GM12878 (cell line): Measurements from ENCODE around the gene CPLX1.

ENCODE experiments used
- ATF3 ChIP-seq: IDR thresholded peaks from 2 replicates; pipeline ENCODE4 v1.6.1; 2011; ENCODE audit warnings: low read depth, mild to moderate bottlenecking, low read length, moderate library complexity, borderline replicate concordance; ENCODE audit errors: extremely low read depth
- BCL3 ChIP-seq: IDR thresholded peaks from 2 replicates; pipeline ENCODE4 v1.6.1; 2011; ENCODE audit warnings: borderline replicate concordance, low read depth, mild to moderate bottlenecking, moderate library complexity, low read length; ENCODE audit not compliant: insufficient read depth, poor library complexity, severe bottlenecking
- CEBPB ChIP-seq, 2 experiments: fragments of 150-350 bp in 1 of 2; IDR thresholded peaks; 2 replicates each; pipeline ENCODE4 v1.6.1; 2012 to 2014; ENCODE audit warnings: low read depth in 2 of 2, low read length in 2 of 2, borderline replicate concordance in 1 of 2, inconsistent platforms in 1 of 2
- CTCF ChIP-seq, 3 experiments: IDR thresholded peaks in 2 of 3; conservative IDR thresholded peaks in 1 of 3; 2 replicates each; pipeline ENCODE4 v1.5.1; 2011; ENCODE audit warnings: low read depth in 3 of 3, low read length in 3 of 3, mild to moderate bottlenecking in 3 of 3, control low read depth in 2 of 3, moderate library complexity in 2 of 3, inconsistent platforms in 1 of 3, mixed read lengths in 1 of 3; ENCODE audit not compliant: control insufficient read depth in 2 of 3, insufficient read depth in 1 of 3; ENCODE audit errors: extremely low read depth in 1 of 3
- ELK1 ChIP-seq: IDR thresholded peaks from 2 replicates; pipeline ENCODE4 v1.6.1; 2012; ENCODE audit warnings: low read depth, low read length, improper control_type of control experiment
- FOXK2 ChIP-seq: fragments of 450-650 bp; IDR thresholded peaks from 2 replicates; pipeline ENCODE4 v1.6.1; 2017; ENCODE audit warnings: mild to moderate bottlenecking, moderate library complexity
- MYC ChIP-seq: IDR thresholded peaks from 2 replicates; pipeline ENCODE4 v1.6.1; 2011; ENCODE audit warnings: mild to moderate bottlenecking, low read length, moderate library complexity, inconsistent platforms; ENCODE audit not compliant: insufficient read depth, insufficient replicate concordance, insufficient read length, severe bottlenecking
- POLR2A ChIP-seq: IDR thresholded peaks from 2 replicates; pipeline ENCODE4 v1.6.1; 2011; ENCODE audit warnings: low read depth, mild to moderate bottlenecking, low read length
- RAD21 ChIP-seq: IDR thresholded peaks from 2 replicates; pipeline ENCODE4 v1.6.1; 2011; ENCODE audit warnings: mild to moderate bottlenecking, low read depth, low read length, moderate library complexity; ENCODE audit not compliant: insufficient read depth
- SP1 ChIP-seq: IDR thresholded peaks from one replicate; pipeline ENCODE4 v1.6.1; 2011; ENCODE audit warnings: low read depth, low read length
- TBL1XR1 ChIP-seq: IDR thresholded peaks from 2 replicates; pipeline ENCODE4 v1.6.1; 2012; ENCODE audit warnings: low read depth, low read length, improper control_type of control experiment
- USF1 ChIP-seq: IDR thresholded peaks from 2 replicates; pipeline ENCODE4 v1.6.1; 2011; ENCODE audit warnings: borderline replicate concordance, low read depth, mild to moderate bottlenecking, moderate library complexity, mixed read lengths, low read length; ENCODE audit not compliant: insufficient read depth; ENCODE audit errors: extremely low read length
- ZBTB11 ChIP-seq: fragments of 450-650 bp; formaldehyde crosslinking; IDR thresholded peaks from 2 replicates; pipeline ENCODE4 v1.5.0; 2022; ENCODE audit warnings: mild to moderate bottlenecking, missing genetic modification characterization
- ZBTB33 ChIP-seq: fragments of 450-650 bp; IDR thresholded peaks from 2 replicates; pipeline ENCODE4 v1.6.1; 2017; ENCODE audit warnings: mild to moderate bottlenecking

- TF ChIP-seq CTCF (IDR thresholded peaks at IDR 0.05 in 2 of 3, conservative IDR thresholded peaks at IDR 0.05 in 1 of 3; ENCODE audit: control insufficient read depth in 2 of 3, extremely low read depth in 1 of 3, insufficient read depth in 1 of 3, low read depth in 3 of 3, low read length in 3 of 3) (no peak), TBL1XR1 (no peak), FOXK2 (no peak), BCL3 (peak; percentile 70), SP1 (no peak), ZBTB11 (CRISPR knock-in tag) (no peak), USF1 (no peak), ZBTB33 (no peak), RAD21 (no peak), MYC (no peak), ELK1 (no peak), ATF3 (no peak), POLR2A (peak; percentile 62), CEBPB (IDR thresholded peaks at IDR 0.05; ENCODE audit: borderline replicate concordance in 1 of 2, low read depth in 2 of 2, low read length in 2 of 2) (no peak)
These were observed 43.8 kb upstream of the CPLX1 start for GRCh38 chr4:869776-870175.
